GM23338 (cell line): ENCODE data around the gene CHD2. TPM values are rescaled to one million over a fixed set of nuclear protein-coding genes. Genes with fewer than 3 reads are reported as not detected.

Source experiments
- ATAC-seq: fragments of 200-7000 bp; cut with Tn5 transposase; 3 replicates; pipeline ENCODE4 v1.9.1; 2020
- DNase-seq: peaks from one replicate; pipeline ENCODE4 v3.0.0-alpha.2; 2015; ENCODE audit warnings: low spot score
- H2AFZ ChIP-seq: fragments of 200-600 bp; sonication (generic); 2 replicates; pipeline ENCODE4 v1.8.0; 2016; ENCODE audit warnings: antibody characterized with exemption, mild to moderate bottlenecking, moderate library complexity
- H3F3A ChIP-seq: fragments of 200-600 bp; sonication (generic); replicated peaks from 2 replicates; pipeline ENCODE4 v1.8.0; 2017; ENCODE audit warnings: antibody characterized with exemption, mixed run types, low read depth
- H3K27ac ChIP-seq: fragments of 200-600 bp; sonication (generic); 2 replicates; pipeline ENCODE4 v1.6.1; 2016; ENCODE audit warnings: low read depth
- H3K27me3 ChIP-seq: fragments of 200-600 bp; sonication (generic); 2 replicates; pipeline ENCODE4 v1.8.0; 2016; ENCODE audit warnings: mild to moderate bottlenecking, mixed run types, moderate library complexity; ENCODE audit not compliant: insufficient read depth
- H3K36me3 ChIP-seq: fragments of 200-600 bp; sonication (generic); 2 replicates; pipeline ENCODE4 v1.8.0; 2016; ENCODE audit warnings: mild to moderate bottlenecking; ENCODE audit not compliant: insufficient read depth
- H3K4me1 ChIP-seq: fragments of 200-600 bp; sonication (generic); 2 replicates; pipeline ENCODE4 v1.8.0; 2016; ENCODE audit warnings: mild to moderate bottlenecking, moderate library complexity; ENCODE audit not compliant: insufficient read depth
- H3K4me2 ChIP-seq: fragments of 200-600 bp; sonication (generic); 2 replicates; pipeline ENCODE4 v1.7.1; 2017; ENCODE audit warnings: mixed run types
- H3K4me3 ChIP-seq: fragments of 200-600 bp; sonication (generic); 2 replicates; pipeline ENCODE4 v1.6.1; 2016; ENCODE audit warnings: mixed run types
- H3K79me2 ChIP-seq: fragments of 200-600 bp; sonication (generic); replicated peaks from 2 replicates; pipeline ENCODE4 v1.8.0; 2017; ENCODE audit warnings: mild to moderate bottlenecking; ENCODE audit not compliant: insufficient read depth
- H3K9me2 ChIP-seq: fragments of 200-600 bp; sonication (generic); 2 replicates; pipeline ENCODE4 v1.8.0; 2017; ENCODE audit not compliant: insufficient read depth
- H4K20me1 ChIP-seq: fragments of 200-600 bp; sonication (generic); replicated peaks from 2 replicates; pipeline ENCODE4 v1.8.0; 2017; ENCODE audit warnings: mild to moderate bottlenecking; ENCODE audit not compliant: insufficient read depth
- H3K27ac Mint-ChIP-seq: 2 replicates; pipeline ENCODE4 v1.8.0; 2020; ENCODE audit warnings: inconsistent platforms, mild to moderate bottlenecking, moderate library complexity, mixed read lengths
- H3K27me3 Mint-ChIP-seq: 3 replicates; pipeline ENCODE4 v1.8.0; 2022; ENCODE audit warnings: low read depth, mild to moderate bottlenecking, moderate library complexity, mixed read lengths, inconsistent platforms; ENCODE audit not compliant: insufficient read depth, poor library complexity
- H3K36me3 Mint-ChIP-seq: 3 replicates; pipeline ENCODE4 v1.8.0; 2021; ENCODE audit warnings: low read depth, mild to moderate bottlenecking, inconsistent platforms, moderate library complexity, mixed read lengths
- H3K4me1 Mint-ChIP-seq: 3 replicates; pipeline ENCODE4 v1.8.0; 2020; ENCODE audit warnings: mild to moderate bottlenecking, inconsistent platforms, mixed read lengths
- H3K4me3 Mint-ChIP-seq: 3 replicates; pipeline ENCODE4 v1.8.0; 2021; ENCODE audit warnings: moderate library complexity, mild to moderate bottlenecking, inconsistent platforms, mixed read lengths
- H3K9me3 Mint-ChIP-seq: 3 replicates; pipeline ENCODE4 v1.8.0; 2020; ENCODE audit warnings: moderate library complexity, mild to moderate bottlenecking, inconsistent platforms, mixed read lengths
- CREB1 ChIP-seq: fragments of 250-450 bp; sonication (Bioruptor Pico); IDR thresholded peaks from 2 replicates; pipeline ENCODE4 v1.5.0; 2020; ENCODE audit warnings: low read depth, mild to moderate bottlenecking, moderate library complexity
- EZH2 ChIP-seq: fragments of 200-600 bp; sonication (generic); IDR thresholded peaks from one replicate; pipeline ENCODE4 v1.8.0; 2017; ENCODE audit warnings: antibody characterized with exemption, mild to moderate bottlenecking, low read depth; ENCODE audit not compliant: unreplicated experiment
- EZH2phosphoT487 ChIP-seq: fragments of 200-600 bp; sonication (generic); IDR thresholded peaks from one replicate; pipeline ENCODE4 v1.8.1; 2018; ENCODE audit warnings: antibody characterized with exemption; ENCODE audit not compliant: unreplicated experiment
- JUNB ChIP-seq: IDR thresholded peaks from one replicate; pipeline ENCODE4 v1.6.1; 2016; ENCODE audit warnings: antibody characterized with exemption; ENCODE audit not compliant: unreplicated experiment
- NANOG ChIP-seq: IDR thresholded peaks from 2 replicates; pipeline ENCODE4 v1.6.1; 2016; ENCODE audit warnings: antibody characterized with exemption, borderline replicate concordance
- POLR2AphosphoS5 ChIP-seq: IDR thresholded peaks from 2 replicates; pipeline ENCODE4 v1.6.1; 2016; ENCODE audit warnings: antibody characterized with exemption, low read depth
- STAT1 ChIP-seq: IDR thresholded peaks from one replicate; pipeline ENCODE4 v1.6.1; 2016; ENCODE audit warnings: antibody characterized with exemption; ENCODE audit not compliant: unreplicated experiment
- ZNF114 ChIP-seq: fragments of 250-450 bp; sonication (Bioruptor Pico); IDR thresholded peaks from 2 replicates; pipeline ENCODE4 v1.5.0; 2020; ENCODE audit warnings: mild to moderate bottlenecking, moderate library complexity
- ZNF331 ChIP-seq: fragments of 250-450 bp; sonication (Bioruptor Pico); IDR thresholded peaks from 2 replicates; pipeline ENCODE4 v1.5.0; 2020; ENCODE audit warnings: low read depth, mild to moderate bottlenecking, moderate library complexity
- polyA plus RNA-seq: library from polyadenylated mRNA; unstranded; fragments of >200 nt; fragmentation: Nextera tagmentation; extraction: Ambion mirVana; gene quantifications from 2 replicates; pipeline ENCODE4 v1.2.1, GENCODE V29; 2016
- total RNA-seq: library from RNA; depleted of rRNA; stranded (reverse); fragments of >200 nt; shearing (Covaris generic); gene quantifications from 2 replicates; pipeline ENCODE4 v1.2.3, GENCODE V29; 2014
- TF ChIP-seq, protein P1 (sequence below): IDR thresholded peaks from 2 replicates; pipeline ENCODE4 v1.6.1; 2016; ENCODE audit warnings: antibody characterized with exemption
- TF ChIP-seq, protein P2 (sequence below): fragments of 250-450 bp; sonication (Bioruptor Pico); IDR thresholded peaks from 2 replicates; pipeline ENCODE4 v1.5.0; 2020; ENCODE audit warnings: mild to moderate bottlenecking, moderate library complexity
- TF ChIP-seq, protein P3 (sequence below): IDR thresholded peaks from one replicate; pipeline ENCODE4 v1.6.1; 2018; ENCODE audit warnings: antibody characterized with exemption; ENCODE audit not compliant: unreplicated experiment
- TF ChIP-seq, protein P4 (sequence below), 2 experiments: fragments of 200-600 bp in 1 of 2; sonication (generic) in 1 of 2; conservative IDR thresholded peaks; 2 replicates each; pipeline versions ENCODE4 v1.5.1 to v1.6.1; 2016 to 2017; ENCODE audit warnings: antibody characterized with exemption in 2 of 2, low read depth in 2 of 2, mild to moderate bottlenecking in 2 of 2, moderate library complexity in 1 of 2

Gene CHD2
- total and polyA plus RNA-seq, 2 experiments from 2014 or later, result 119 to 130 TPM

DNA sequence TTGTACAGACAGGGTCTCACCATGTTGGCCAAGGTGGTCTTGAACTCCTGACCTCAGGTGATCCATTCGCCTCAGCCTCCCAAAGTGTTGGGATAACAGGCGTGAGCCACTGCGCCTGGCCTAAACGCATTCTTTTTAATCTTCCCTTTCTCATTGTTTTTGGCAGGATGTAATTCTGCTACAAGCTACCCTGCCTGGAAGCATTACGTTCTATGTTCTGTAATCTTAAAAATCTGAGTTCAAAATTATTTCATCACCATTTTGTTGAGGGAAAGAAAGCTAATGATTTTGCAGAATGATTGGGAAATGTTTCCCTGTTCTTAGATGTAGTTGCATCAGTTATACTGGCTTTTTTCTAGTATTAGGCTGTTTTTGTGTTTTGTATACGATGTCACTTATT lies 117.4 kb downstream of the CHD2 start:
- H3K4me1 ChIP-seq, result no peaks in the 10 kb centered on the region
- Mint-ChIP-seq H3K27ac (no peak overlapping the region), H3K27me3 (no peaks in the 10 kb centered on the region), H3K9me3 (no peaks in the 10 kb centered on the region), H3K4me3 (no peak overlapping the region), H3K4me1 (no peaks in the 10 kb centered on the region), H3K36me3 (peaks cover 94% of the 10 kb centered on the region)
- TF ChIP-seq EZH2phosphoT487 (no peak), POLR2AphosphoS5 (no peak), ZNF114 (no peak), STAT1 (no peak), CREB1 (no peak), ZNF331 (CRISPR knock-in tag) (no peak), EZH2 (no peak), JUNB (no peak), NANOG (no peak)
- TF ChIP-seq, protein P1, sequence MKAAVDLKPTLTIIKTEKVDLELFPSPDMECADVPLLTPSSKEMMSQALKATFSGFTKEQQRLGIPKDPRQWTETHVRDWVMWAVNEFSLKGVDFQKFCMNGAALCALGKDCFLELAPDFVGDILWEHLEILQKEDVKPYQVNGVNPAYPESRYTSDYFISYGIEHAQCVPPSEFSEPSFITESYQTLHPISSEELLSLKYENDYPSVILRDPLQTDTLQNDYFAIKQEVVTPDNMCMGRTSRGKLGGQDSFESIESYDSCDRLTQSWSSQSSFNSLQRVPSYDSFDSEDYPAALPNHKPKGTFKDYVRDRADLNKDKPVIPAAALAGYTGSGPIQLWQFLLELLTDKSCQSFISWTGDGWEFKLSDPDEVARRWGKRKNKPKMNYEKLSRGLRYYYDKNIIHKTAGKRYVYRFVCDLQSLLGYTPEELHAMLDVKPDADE, result no peak
- TF ChIP-seq, protein P2, sequence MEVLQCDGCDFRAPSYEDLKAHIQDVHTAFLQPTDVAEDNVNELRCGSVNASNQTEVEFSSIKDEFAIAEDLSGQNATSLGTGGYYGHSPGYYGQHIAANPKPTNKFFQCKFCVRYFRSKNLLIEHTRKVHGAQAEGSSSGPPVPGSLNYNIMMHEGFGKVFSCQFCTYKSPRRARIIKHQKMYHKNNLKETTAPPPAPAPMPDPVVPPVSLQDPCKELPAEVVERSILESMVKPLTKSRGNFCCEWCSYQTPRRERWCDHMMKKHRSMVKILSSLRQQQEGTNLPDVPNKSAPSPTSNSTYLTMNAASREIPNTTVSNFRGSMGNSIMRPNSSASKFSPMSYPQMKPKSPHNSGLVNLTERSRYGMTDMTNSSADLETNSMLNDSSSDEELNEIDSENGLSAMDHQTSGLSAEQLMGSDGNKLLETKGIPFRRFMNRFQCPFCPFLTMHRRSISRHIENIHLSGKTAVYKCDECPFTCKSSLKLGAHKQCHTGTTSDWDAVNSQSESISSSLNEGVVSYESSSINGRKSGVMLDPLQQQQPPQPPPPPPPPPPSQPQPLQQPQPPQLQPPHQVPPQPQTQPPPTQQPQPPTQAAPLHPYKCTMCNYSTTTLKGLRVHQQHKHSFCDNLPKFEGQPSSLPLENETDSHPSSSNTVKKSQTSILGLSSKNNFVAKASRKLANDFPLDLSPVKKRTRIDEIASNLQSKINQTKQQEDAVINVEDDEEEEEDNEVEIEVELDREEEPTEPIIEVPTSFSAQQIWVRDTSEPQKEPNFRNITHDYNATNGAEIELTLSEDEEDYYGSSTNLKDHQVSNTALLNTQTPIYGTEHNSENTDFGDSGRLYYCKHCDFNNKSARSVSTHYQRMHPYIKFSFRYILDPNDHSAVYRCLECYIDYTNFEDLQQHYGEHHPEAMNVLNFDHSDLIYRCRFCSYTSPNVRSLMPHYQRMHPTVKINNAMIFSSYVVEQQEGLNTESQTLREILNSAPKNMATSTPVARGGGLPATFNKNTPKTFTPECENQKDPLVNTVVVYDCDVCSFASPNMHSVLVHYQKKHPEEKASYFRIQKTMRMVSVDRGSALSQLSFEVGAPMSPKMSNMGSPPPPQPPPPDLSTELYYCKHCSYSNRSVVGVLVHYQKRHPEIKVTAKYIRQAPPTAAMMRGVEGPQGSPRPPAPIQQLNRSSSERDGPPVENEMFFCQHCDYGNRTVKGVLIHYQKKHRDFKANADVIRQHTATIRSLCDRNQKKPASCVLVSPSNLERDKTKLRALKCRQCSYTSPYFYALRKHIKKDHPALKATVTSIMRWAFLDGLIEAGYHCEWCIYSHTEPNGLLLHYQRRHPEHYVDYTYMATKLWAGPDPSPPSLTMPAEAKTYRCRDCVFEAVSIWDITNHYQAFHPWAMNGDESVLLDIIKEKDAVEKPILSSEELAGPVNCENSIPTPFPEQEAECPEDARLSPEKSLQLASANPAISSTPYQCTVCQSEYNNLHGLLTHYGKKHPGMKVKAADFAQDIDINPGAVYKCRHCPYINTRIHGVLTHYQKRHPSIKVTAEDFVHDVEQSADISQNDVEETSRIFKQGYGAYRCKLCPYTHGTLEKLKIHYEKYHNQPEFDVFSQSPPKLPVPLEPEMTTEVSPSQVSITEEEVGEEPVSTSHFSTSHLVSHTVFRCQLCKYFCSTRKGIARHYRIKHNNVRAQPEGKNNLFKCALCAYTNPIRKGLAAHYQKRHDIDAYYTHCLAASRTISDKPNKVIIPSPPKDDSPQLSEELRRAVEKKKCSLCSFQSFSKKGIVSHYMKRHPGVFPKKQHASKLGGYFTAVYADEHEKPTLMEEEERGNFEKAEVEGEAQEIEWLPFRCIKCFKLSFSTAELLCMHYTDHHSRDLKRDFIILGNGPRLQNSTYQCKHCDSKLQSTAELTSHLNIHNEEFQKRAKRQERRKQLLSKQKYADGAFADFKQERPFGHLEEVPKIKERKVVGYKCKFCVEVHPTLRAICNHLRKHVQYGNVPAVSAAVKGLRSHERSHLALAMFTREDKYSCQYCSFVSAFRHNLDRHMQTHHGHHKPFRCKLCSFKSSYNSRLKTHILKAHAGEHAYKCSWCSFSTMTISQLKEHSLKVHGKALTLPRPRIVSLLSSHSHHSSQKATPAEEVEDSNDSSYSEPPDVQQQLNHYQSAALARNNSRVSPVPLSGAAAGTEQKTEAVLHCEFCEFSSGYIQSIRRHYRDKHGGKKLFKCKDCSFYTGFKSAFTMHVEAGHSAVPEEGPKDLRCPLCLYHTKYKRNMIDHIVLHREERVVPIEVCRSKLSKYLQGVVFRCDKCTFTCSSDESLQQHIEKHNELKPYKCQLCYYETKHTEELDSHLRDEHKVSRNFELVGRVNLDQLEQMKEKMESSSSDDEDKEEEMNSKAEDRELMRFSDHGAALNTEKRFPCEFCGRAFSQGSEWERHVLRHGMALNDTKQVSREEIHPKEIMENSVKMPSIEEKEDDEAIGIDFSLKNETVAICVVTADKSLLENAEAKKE (CRISPR knock-in tag), result no peak
- TF ChIP-seq, protein P3, sequence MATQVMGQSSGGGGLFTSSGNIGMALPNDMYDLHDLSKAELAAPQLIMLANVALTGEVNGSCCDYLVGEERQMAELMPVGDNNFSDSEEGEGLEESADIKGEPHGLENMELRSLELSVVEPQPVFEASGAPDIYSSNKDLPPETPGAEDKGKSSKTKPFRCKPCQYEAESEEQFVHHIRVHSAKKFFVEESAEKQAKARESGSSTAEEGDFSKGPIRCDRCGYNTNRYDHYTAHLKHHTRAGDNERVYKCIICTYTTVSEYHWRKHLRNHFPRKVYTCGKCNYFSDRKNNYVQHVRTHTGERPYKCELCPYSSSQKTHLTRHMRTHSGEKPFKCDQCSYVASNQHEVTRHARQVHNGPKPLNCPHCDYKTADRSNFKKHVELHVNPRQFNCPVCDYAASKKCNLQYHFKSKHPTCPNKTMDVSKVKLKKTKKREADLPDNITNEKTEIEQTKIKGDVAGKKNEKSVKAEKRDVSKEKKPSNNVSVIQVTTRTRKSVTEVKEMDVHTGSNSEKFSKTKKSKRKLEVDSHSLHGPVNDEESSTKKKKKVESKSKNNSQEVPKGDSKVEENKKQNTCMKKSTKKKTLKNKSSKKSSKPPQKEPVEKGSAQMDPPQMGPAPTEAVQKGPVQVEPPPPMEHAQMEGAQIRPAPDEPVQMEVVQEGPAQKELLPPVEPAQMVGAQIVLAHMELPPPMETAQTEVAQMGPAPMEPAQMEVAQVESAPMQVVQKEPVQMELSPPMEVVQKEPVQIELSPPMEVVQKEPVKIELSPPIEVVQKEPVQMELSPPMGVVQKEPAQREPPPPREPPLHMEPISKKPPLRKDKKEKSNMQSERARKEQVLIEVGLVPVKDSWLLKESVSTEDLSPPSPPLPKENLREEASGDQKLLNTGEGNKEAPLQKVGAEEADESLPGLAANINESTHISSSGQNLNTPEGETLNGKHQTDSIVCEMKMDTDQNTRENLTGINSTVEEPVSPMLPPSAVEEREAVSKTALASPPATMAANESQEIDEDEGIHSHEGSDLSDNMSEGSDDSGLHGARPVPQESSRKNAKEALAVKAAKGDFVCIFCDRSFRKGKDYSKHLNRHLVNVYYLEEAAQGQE, result no peak
- TF ChIP-seq, protein P4, sequence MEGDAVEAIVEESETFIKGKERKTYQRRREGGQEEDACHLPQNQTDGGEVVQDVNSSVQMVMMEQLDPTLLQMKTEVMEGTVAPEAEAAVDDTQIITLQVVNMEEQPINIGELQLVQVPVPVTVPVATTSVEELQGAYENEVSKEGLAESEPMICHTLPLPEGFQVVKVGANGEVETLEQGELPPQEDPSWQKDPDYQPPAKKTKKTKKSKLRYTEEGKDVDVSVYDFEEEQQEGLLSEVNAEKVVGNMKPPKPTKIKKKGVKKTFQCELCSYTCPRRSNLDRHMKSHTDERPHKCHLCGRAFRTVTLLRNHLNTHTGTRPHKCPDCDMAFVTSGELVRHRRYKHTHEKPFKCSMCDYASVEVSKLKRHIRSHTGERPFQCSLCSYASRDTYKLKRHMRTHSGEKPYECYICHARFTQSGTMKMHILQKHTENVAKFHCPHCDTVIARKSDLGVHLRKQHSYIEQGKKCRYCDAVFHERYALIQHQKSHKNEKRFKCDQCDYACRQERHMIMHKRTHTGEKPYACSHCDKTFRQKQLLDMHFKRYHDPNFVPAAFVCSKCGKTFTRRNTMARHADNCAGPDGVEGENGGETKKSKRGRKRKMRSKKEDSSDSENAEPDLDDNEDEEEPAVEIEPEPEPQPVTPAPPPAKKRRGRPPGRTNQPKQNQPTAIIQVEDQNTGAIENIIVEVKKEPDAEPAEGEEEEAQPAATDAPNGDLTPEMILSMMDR (conservative IDR thresholded peaks at IDR 0.05; ENCODE audit: low read depth in 2 of 2), result no peak
- no peaks in the 10 kb centered on the region for H3K9me2 ChIP-seq
- peaks cover 19% of the 10 kb centered on the region for H4K20me1 ChIP-seq
- H3K4me3 ChIP-seq, result no peak overlapping the region
- H3K27ac ChIP-seq, result no peak overlapping the region
- peaks cover 28% of the 10 kb centered on the region for H3K79me2 ChIP-seq
- no peak overlapping the region for H2AFZ ChIP-seq
- peaks cover 14% of the 10 kb centered on the region; the same call in 1 of the 2 replicates for H3F3A ChIP-seq
- peaks cover 87% of the 10 kb centered on the region for H3K36me3 ChIP-seq
- DNase-seq, result no peak
- no peak for ATAC-seq
- no peak overlapping the region for H3K4me2 ChIP-seq
- H3K27me3 ChIP-seq, result no peaks in the 10 kb centered on the region
